ENCODE data around the gene RUSF1. TPM values are rescaled to one million over a fixed set of nuclear protein-coding genes. Genes with fewer than 3 reads are reported as not detected.

Gene RUSF1
- polyA plus RNA-seq, 1 of the 3 experiments (the other 2 are of a cell fraction) = 36.5 TPM

DNA sequence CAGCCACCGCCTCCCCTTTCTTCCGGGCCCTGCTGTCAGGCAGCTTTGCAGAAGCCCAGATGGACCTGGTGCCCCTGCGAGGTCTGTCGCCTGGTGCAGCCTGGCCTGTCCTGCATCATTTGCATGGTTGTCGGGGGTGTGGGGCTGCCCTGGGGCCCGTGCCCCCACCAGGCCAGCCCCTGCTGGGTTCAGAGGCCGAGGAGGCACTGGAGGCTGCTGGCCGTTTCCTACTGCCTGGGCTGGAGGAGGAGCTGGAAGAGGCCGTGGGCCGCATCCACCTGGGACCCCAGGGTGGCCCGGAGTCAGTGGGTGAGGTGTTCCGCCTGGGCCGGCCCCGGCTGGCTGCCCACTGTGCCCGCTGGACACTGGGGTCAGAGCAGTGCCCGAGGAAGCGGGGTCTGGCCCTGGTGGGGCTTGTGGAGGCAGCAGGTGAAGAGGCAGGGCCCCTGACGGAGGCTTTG is 41.8 kb downstream of the RUSF1 start:
- Histone ChIP-seq H3K27me3 (ENCODE audit: insufficient read depth) (no peaks in the 10 kb centered on the region), H3K79me2 (ENCODE audit: insufficient read depth) (peaks cover 13% of the 10 kb centered on the region), H3F3A (replicated peaks; ENCODE audit: insufficient read depth) (peaks cover 11% of the 10 kb centered on the region), H3K36me3 (replicated peaks in 1 of 2; ENCODE audit: control insufficient read depth in 1 of 2, insufficient read depth in 2 of 2, low read length in 1 of 2) (peaks cover 0 to 19% of the 10 kb centered on the region in 2 experiments), H3K9ac (no peak overlapping the region), H4K20me1 (ENCODE audit: insufficient read depth) (no peaks in the 10 kb centered on the region), H3K4me2 (no peak overlapping the region), H3K9me2 (no peaks in the 10 kb centered on the region), H3K9me3 (no peaks in the 10 kb centered on the region), H3K4me3 (ENCODE audit: low read depth in 2 of 2, low read length in 1 of 2) (no peak overlapping the region), H3K27ac (ENCODE audit: low read depth in 2 of 2, low read length in 1 of 2) (no peak overlapping the region), H3K4me1 (ENCODE audit: control insufficient read depth in 1 of 2, insufficient read depth in 2 of 2, low read depth in 1 of 2, low read length in 1 of 2) (peaks cover 0 to 4% of the 10 kb centered on the region in 2 experiments; a peak in 1 of 4 replicates), H2AFZ (ENCODE audit: low read depth) (no peak overlapping the region)
- DNase-seq = no peak
- ChIA-PET CTCF (no interaction called here), POLR2A (no interaction called here)
- no peak for TF ChIP-seq CHD2 (IDR thresholded peaks at IDR 0.05; ENCODE audit: low read length, partially characterized antibody)
- no peak for TF ChIP-seq ELF1 (IDR thresholded peaks at IDR 0.05)
- TF ChIP-seq JUND (IDR thresholded peaks at IDR 0.05) = no peak
- no peak for TF ChIP-seq NRF1 (IDR thresholded peaks at IDR 0.05; ENCODE audit: low read depth, low read length)
- TF ChIP-seq RCOR1 (IDR thresholded peaks at IDR 0.05; ENCODE audit: low read length) = no peak
- no peak for TF ChIP-seq EZH2phosphoT487 (IDR thresholded peaks at IDR 0.05; ENCODE audit: borderline replicate concordance, low read depth)
- TF ChIP-seq, protein P1, sequence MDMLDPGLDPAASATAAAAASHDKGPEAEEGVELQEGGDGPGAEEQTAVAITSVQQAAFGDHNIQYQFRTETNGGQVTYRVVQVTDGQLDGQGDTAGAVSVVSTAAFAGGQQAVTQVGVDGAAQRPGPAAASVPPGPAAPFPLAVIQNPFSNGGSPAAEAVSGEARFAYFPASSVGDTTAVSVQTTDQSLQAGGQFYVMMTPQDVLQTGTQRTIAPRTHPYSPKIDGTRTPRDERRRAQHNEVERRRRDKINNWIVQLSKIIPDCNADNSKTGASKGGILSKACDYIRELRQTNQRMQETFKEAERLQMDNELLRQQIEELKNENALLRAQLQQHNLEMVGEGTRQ (IDR thresholded peaks at IDR 0.05; ENCODE audit: borderline replicate concordance, low read depth, low read length) = no peak
- TF ChIP-seq FOXJ3 (CRISPR knock-in tag; IDR thresholded peaks at IDR 0.05) = no peak
- TF ChIP-seq, protein P2, sequence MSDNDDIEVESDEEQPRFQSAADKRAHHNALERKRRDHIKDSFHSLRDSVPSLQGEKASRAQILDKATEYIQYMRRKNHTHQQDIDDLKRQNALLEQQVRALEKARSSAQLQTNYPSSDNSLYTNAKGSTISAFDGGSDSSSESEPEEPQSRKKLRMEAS (IDR thresholded peaks at IDR 0.05; ENCODE audit: low read depth) = no peak
- TF ChIP-seq, protein P3, sequence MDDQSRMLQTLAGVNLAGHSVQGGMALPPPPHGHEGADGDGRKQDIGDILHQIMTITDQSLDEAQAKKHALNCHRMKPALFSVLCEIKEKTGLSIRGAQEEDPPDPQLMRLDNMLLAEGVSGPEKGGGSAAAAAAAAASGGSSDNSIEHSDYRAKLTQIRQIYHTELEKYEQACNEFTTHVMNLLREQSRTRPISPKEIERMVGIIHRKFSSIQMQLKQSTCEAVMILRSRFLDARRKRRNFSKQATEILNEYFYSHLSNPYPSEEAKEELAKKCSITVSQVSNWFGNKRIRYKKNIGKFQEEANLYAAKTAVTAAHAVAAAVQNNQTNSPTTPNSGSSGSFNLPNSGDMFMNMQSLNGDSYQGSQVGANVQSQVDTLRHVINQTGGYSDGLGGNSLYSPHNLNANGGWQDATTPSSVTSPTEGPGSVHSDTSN (IDR thresholded peaks at IDR 0.05) = no peak
- TF ChIP-seq SIN3A (IDR thresholded peaks at IDR 0.05; ENCODE audit: borderline replicate concordance, low read depth, low read length) = no peak
- no peak for TF ChIP-seq RAD21 (IDR thresholded peaks at IDR 0.05; ENCODE audit: low read length)
- TF ChIP-seq TEAD4 (IDR thresholded peaks at IDR 0.05; ENCODE audit: borderline replicate concordance, insufficient read depth) = no peak
- TF ChIP-seq MEF2A (IDR thresholded peaks at IDR 0.05; ENCODE audit: borderline replicate concordance, low read depth) = no peak
- TF ChIP-seq TCF12 (IDR thresholded peaks at IDR 0.05) = no peak
- TF ChIP-seq, protein P4, sequence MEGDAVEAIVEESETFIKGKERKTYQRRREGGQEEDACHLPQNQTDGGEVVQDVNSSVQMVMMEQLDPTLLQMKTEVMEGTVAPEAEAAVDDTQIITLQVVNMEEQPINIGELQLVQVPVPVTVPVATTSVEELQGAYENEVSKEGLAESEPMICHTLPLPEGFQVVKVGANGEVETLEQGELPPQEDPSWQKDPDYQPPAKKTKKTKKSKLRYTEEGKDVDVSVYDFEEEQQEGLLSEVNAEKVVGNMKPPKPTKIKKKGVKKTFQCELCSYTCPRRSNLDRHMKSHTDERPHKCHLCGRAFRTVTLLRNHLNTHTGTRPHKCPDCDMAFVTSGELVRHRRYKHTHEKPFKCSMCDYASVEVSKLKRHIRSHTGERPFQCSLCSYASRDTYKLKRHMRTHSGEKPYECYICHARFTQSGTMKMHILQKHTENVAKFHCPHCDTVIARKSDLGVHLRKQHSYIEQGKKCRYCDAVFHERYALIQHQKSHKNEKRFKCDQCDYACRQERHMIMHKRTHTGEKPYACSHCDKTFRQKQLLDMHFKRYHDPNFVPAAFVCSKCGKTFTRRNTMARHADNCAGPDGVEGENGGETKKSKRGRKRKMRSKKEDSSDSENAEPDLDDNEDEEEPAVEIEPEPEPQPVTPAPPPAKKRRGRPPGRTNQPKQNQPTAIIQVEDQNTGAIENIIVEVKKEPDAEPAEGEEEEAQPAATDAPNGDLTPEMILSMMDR (IDR thresholded peaks at IDR 0.05) = no peak
- TF ChIP-seq, protein P5, sequence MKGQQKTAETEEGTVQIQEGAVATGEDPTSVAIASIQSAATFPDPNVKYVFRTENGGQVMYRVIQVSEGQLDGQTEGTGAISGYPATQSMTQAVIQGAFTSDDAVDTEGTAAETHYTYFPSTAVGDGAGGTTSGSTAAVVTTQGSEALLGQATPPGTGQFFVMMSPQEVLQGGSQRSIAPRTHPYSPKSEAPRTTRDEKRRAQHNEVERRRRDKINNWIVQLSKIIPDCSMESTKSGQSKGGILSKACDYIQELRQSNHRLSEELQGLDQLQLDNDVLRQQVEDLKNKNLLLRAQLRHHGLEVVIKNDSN (IDR thresholded peaks at IDR 0.05; ENCODE audit: borderline replicate concordance, low read depth) = no peak
- 96% methylated on average over 10 of the region's 18 CpGs for WGBS (ENCODE audit: low lambda C conversion rate)
